ENCODE measurements around the gene GAB4.

DNA sequence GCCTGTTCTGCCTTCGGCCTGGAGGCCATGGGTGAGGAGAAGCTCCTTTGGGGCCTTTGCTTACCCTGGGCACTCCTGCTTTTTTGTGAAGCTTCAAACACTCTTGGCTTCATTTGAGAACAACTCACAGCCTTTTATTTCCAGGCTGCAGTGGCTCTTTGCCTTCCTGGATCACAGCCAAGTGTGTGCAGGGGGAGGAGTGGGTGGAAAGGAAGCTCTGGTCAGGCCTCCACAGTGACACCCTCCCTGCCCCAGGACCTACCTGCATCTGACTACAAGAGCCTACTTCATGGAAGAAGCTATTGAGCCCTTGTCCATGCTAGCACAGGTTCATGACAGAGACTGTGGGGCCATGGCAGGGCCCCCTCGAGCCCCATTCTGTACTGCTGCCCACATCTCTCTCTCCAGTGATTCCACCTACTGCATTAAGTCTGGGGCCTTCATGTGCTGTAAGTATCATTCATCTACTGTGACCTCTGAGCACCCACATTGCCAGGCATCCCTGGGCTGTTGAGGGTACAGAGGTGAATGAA is 52.3 kb downstream of the GAB4 start:
- TF ChIP-seq, protein P1, sequence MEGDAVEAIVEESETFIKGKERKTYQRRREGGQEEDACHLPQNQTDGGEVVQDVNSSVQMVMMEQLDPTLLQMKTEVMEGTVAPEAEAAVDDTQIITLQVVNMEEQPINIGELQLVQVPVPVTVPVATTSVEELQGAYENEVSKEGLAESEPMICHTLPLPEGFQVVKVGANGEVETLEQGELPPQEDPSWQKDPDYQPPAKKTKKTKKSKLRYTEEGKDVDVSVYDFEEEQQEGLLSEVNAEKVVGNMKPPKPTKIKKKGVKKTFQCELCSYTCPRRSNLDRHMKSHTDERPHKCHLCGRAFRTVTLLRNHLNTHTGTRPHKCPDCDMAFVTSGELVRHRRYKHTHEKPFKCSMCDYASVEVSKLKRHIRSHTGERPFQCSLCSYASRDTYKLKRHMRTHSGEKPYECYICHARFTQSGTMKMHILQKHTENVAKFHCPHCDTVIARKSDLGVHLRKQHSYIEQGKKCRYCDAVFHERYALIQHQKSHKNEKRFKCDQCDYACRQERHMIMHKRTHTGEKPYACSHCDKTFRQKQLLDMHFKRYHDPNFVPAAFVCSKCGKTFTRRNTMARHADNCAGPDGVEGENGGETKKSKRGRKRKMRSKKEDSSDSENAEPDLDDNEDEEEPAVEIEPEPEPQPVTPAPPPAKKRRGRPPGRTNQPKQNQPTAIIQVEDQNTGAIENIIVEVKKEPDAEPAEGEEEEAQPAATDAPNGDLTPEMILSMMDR (IDR thresholded peaks at IDR 0.05; ENCODE audit: low read length), result no peak
- no peak for TF ChIP-seq EZH2 (optimal IDR thresholded peaks at IDR 0.05; ENCODE audit: low read depth, low read length)

Data from MM.1S (cell line).